HG02938 (cell line): ENCODE results near the gene ARMC6.
"Not testable (repeated sequence)": the region's sequence is repeated elsewhere in the genome, so short reads cannot be mapped to it uniquely, and the experiment has no call there.

ENCODE experiments used
- ATAC-seq: cut with Tn5 transposase; IDR thresholded peaks from one replicate; pipeline ENCODE4 v1.9.1; 2021; ENCODE audit warnings: mild to moderate bottlenecking, moderate library complexity; ENCODE audit not compliant: unreplicated experiment

Gene ARMC6

DNA sequence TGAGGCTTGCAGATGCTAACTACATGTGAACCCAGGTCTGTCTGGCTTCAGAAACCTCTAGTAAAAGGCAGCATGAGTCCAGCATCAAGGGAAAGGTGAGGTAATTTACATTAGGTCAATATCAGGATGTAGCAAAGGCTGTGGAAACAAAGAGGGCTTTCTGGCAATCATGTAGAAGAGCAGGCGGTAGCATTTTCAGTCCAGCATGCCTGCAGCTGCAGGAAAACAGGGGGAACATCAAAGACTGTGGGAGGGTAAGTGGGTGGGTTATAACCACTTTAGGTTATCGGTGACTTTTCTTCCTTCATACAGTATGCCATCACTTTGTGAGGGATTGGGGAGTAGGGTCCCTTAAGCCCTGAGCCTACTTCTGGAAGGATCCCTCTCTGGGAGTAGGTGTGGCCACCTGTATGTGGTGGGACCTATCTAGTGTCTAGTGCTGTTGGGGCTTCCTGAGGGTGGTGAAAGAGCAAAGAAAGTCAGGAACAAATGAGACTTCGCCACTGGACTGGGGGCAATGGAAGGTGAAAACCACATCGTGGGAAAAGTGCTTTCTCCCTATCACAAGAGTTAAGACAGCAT is 10.9 kb upstream of the ARMC6 start:
- no peak for ATAC-seq

DNA sequence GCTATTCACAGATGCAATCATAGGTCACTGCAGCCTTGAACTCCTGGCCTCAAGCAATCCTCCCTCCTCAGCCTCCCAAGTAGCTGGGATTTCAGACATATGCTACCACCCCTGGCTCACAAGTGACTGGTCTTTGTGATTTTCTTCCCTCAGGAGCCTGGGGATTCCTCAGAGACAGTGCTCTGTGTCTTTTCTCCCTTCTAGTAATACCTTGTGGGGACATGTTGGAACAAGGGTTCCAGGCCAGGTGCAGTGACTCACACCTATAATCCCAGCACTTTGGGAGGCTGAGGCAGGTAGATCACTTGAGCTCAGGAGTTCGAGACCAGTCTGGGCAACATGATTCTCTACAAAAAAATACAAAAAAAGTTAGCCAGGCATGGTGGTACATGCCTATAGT is 10.0 kb upstream of the ARMC6 start:
- not testable (repeated sequence) for ATAC-seq

DNA sequence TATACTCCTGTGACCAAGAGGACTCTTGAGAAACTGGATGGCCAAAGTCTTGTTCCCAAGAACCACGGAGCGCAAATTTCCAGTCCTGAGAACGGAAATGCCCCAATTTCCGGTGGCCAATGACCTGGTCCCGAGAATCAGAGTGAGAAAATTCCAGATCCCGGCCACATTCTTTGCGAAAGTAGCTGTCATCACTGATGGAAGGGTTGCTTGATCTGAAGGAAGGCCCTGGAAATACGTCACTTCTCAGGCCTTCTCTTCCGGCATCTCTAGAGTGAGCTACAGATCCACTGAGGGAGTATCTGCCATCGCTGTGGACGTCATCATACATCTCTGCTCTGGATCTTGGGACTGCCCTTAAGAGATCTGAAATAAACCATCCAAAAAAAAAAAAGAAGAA is 7.5 kb upstream of the ARMC6 start:
- no peak for ATAC-seq

DNA sequence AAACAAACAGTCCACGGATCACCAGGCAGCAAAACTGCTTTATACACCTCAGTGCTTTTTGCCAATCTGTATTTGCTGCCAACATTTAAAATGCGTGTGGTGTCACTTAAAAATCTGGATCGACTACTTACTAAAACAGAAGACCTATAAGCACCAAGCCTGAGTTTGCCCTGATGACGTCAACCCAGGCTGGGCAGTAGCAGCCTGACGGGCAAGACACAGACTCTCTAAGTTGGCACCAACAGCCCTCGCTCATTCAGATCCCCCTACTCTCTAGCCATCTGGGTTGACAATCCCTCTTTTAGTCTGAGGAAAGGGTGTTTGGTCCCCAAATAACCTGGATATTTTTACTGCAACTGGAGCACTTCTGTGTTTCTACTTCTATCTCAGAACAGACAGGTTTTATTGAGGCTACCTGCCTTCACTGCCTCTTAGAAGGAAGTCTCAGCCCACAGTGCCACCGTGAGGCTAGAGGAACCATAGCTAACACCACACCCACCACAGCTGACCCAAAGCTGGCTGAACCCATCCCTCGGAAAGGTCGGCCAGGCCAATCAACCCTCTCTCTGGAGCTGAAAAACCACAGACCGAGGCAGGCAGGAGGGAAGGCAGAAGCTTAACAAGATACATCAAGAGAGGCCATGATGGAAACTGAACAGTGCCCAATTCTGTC is 7.0 kb upstream of the ARMC6 start:
- ATAC-seq: no peak

DNA sequence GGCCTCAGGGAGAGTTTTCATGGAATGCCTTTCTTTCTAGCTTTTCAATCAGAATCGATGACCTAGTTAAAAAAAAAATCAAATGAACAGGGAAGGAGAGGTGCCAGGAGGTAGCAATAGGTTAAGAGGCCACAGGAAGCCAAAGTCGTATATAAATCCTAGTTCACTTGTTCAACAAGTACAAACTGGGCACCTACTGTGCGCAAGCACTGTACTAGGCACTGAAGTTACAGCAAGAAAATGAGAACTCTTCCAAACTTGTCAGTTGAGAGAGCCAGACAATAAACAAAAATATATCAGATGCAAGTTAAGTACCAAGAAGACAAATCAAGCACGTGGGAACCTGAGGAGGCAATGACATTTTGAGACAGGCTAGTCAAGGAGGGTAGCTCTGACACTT is 6.2 kb upstream of the ARMC6 start:
- ATAC-seq: no peak

DNA sequence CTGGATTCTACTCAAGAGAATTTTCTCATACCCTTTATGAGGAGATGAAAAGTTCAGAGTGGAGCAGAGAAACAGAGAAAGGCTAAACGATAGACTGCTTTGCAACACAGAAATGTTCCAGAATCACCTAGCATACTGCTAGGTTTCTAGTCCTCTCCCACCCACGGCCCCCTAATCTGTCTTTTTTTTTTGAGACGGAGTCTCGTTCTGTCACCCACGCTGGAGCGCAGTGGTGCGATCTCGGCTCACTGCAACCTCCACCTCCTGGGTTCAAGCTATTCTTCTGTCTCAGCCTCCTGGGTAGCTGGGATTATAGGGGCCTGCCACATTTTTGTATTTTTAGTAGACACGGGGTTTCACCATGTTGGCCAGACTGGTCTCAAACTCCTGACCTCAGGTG is 4.9 kb upstream of the ARMC6 start:
- ATAC-seq: no peak

DNA sequence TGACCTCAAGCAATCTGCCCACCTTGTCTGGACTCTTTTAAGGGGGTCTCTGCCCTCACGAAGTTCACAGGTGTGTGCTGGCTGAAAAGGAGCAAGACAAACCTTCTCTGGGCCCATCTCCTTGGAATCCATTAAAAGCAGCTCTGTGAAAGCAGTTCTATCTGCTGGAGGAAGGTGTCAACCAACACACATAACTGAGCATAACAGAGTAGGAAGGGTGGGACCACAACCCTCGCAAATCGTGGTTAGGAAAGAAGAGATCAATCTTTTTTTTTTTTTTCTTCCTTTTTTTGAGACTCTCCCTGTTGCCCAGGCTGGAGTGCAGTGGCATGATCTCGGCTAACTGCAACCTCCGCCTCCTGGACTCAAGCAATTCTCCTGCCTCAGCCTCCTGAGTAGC is 1.5 kb upstream of the ARMC6 start:
- no peak for ATAC-seq

DNA sequence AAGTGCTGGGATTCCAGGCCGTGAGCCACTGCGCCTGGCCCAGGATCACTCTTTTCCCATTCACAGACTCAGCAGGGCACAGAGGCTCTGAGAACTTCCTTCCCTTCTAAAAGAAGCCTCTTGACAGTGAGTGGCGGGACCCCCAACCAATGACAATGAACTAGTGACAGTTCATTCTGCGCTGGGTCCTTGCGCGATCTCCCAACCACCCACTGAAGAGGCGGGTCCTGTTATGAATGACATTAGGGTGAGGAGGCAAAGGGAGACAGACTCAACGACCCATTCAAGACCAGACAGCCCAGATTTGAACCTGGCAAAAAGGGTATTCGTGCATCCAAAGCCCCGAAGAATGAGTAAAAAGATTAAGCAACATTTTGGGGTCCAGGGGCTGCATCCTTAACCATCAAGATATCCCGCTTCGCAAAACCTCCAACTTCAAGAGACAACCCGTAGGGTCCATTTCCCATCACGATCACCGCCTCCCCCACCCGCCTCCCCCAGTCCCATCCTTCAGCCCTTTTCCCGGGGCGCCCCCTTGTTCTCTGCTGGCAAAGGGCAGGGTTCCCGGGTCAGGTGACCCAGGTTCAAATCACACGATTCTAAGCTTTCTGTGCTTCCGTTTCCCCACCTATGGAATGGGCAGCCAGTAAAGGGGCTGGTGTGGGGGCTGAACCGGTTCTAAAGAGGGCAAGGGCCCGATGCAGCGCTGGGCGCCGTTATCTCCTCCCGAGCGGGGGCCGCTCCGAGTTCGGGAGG is 805 bp upstream of the ARMC6 start:
- ATAC-seq: peak; percentile 35

DNA sequence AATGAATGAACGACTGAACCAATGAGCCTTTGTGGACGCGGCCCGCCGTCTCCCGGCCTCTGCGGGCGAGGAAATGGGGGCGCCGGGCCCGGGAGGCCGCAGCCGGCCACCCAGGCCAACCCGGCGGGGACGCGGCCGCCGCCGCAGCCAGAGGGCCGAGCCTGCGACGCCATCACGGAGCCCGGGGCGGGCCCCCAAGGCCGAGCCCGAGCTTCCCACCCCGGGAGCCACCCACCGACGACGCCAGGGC is 302 bp upstream of the ARMC6 start:
- ATAC-seq: peak; percentile 6

DNA sequence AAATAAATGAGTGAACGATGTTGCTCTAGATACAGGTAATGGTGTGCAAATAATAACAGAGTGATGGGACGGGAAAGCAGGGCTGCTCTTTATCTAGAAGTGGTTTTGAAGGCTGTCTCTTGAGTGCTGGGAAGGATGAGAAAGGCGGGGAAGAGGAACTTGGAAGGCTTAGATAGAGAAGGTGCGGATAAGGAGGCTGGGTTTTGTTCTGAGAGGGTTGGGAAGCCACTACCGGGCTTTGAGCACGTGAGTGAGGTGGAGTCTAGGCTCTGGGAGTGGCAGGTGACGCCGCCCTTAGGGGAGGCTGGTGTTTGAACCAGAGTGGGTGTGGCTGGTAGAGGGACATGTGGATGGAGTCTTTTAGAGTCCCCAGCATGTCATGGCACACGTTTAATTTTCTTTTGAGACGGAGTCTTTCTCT is 811 bp downstream of the ARMC6 start:
- ATAC-seq: peak; percentile 44

DNA sequence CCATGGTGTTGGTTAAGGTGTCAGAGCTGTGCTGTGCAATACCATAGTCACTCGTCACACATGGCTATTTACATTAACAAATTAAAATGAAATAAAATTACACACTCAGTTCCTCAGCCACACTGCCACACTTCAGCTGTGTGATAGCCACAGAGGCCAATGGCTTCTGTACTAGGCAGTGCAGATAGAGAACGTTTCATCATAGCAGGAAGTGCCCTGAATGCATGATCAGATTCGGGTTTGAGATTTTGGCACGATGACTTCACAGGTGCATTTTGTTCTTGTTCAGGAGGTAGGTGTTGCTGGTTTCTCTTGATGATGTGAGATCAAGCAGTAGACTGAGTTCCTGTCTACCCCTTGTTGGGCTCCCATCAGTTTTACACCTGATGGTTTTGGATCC is 6.5 kb downstream of the ARMC6 start:
- no peak for ATAC-seq

DNA sequence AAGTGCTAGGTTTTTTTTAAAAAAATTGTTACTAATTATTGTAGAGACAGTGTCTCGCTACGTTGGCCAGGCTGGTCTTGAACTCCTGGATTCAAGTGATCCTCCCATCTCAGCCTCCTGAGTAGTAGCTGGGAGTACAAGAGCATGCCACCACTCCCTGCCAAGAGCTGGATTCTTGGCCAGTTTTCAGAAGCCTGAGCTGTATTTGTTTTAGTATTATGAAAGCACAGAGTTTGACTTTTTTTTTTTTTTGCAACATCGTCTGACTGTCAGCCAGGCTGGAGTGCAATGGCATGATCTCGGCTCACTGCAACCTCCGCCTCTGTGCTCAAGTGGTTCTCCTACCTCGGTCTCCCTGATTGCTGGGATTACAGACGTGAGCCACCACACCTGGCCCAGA is 7.0 kb downstream of the ARMC6 start:
- no peak for ATAC-seq

DNA sequence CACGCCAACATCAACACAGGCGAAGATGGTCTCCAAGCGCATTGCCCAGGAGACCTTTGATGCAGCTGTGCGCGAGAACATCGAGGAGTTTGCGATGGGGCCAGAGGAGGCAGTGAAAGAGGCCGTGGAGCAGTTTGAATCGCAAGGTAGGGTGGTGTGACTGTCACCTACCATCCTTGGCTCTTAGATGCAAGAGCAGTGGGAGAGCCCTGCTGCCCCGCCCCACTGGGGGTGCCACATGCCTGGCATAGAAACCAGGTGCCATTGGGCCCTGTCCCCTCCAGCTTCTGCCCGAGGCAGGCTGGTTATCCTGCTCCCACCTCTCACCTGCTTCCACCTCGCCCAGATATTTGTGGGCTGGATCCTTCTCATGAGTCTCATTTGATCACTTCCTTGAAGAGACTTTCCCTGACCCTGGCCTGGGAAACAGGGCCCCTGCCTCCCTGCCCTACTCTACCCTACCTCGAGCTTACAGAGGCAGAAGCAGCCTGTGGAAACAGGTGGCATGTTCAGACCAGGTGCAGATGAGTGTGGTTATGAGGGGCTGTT is 9.4 kb downstream of the ARMC6 start:
- ATAC-seq: no peak

DNA sequence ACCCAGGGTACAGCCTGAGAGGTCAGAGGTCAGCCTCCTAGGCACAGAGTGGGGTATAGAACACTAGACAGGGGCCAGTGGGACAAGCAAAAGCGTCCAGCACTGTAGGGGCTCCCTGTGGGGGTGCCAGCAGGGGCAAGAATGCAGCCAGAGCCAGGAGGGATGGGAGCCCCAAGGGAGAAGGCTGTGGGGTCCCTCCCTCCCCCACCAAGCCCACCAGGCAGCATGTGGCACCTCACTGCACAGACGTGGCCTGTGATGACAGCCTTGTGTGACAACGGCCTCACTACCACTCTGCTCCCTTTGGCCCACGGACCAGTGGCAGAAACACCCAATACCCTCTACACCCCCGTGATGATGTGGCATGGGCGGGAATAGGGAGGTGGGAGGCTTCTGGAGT is 10.1 kb downstream of the ARMC6 start:
- no peak for ATAC-seq

DNA sequence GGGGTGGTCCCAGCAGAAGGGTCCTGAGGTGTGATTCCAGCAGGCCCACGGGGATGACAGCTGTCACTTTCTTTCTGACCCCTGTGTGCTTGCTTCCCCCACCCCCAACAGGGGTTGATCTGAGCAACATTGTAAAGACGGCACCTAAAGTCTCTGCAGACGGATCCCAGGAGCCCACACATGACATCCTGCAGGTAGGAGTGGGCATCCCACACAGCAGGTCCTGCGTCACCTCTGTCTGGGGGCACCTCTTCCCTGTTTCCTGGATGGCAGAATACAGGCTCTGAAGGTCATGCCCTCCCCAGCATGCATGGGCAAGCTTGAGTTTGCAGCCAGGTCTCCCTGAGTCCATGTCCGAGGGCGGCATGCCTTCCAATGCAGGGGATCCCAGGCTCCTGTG is 10.5 kb downstream of the ARMC6 start:
- ATAC-seq: no peak

DNA sequence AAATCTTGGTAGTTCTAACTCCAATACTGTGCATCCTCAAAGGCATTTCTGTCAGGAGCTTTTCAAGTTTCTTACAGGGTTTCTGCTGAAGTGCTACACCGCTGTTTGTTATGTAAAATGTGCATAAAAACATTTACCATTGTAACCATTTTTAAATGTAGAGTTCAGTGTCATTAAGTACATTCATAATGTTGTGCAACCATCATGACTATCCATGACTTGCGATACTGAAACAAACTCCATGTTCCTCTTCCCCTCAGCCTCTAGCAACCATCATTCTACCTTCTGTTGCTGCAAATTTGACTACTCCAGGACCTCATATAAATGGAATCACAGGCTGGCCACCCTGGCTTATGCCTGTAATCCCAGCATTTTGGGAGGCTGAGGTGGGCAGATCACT is 16.0 kb downstream of the ARMC6 start:
- ATAC-seq: no peak

DNA sequence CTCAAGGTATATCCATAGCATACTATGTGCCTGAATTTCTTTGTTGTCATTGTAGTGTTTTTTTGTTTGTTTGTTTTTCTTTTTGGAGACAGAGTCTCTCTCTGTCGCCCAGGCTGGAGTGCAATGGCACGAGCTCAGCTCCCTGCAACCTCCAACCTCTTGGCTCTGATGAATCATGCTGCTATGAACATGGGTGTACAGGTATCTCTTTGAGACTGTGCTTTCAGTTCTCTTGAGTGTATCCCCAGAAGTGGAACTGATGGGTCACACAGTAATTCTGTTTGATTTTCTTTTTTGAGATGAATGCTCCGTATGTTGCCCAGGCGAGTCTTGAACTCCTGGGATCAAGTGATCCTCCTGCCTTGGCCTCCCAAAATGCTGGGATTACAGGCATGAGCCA is 16.7 kb downstream of the ARMC6 start:
- no peak for ATAC-seq

DNA sequence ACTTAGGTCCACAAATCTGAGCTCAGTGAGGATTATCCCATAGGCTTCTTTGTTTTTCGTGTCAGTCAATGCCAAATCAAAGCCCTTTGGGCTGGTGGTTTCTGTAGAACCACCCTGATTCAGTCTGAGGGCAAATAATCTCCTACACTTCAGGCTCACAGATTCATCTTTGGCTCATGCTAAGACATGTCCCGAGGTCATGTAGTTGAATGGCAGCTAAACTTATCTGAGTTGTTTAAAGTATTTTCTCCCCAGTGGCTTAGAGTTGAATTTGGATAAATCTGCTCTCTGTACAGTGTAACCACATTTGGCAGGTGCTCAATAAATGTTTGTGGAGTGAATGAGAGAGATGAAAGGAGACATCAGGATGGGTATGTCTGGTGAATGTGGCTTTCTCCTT is 17.3 kb downstream of the ARMC6 start:
- ATAC-seq: no peak

DNA sequence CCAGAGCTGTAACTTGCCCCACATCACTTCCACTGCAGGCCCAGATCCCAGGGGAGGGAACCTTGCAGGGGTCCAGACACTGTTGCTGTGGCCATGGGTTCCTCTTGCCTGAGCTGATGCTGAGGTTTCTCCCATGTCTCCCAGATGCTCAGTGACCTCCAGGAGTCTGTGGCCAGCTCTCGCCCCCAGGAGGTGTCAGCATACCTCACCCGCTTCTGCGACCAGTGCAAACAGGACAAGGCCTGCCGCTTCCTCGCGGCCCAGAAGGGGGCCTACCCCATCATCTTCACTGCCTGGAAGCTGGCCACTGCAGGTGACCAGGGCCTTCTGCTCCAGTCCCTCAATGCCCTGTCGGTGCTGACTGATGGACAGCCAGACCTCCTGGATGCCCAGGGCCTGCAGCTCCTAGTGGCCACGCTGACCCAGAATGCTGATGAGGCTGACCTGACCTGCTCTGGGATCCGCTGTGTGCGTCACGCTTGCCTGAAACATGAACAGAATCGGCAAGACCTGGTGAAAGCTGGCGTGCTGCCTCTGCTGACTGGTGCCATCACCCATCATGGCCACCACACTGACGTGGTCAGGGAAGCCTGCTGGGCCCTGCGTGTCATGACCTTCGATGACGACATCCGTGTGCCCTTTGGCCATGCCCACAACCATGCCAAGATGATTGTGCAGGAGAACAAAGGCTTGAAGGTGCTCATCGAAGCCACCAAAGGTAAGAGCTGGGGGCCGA is 18.2 kb downstream of the ARMC6 start:
- ATAC-seq: no peak

DNA sequence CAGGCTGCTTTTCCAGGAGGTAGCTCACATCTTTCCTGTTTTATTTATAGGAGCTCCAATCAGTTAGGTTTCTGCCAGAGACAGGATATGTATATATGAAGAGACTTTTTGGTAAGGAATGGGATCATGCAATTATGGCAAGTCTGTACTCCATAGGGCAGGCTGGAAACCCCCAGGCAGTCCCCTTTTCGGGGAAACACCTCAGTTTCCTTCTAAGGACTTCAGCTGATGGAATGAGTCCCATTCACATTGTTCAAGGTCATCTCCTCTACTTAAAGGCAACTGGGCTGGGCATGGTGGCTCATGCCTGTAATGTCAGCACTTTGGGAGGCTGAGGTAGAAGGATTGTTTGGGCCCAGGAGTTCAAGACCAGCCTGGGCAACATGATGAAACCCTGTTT is 19.5 kb downstream of the ARMC6 start:
- no peak for ATAC-seq

DNA sequence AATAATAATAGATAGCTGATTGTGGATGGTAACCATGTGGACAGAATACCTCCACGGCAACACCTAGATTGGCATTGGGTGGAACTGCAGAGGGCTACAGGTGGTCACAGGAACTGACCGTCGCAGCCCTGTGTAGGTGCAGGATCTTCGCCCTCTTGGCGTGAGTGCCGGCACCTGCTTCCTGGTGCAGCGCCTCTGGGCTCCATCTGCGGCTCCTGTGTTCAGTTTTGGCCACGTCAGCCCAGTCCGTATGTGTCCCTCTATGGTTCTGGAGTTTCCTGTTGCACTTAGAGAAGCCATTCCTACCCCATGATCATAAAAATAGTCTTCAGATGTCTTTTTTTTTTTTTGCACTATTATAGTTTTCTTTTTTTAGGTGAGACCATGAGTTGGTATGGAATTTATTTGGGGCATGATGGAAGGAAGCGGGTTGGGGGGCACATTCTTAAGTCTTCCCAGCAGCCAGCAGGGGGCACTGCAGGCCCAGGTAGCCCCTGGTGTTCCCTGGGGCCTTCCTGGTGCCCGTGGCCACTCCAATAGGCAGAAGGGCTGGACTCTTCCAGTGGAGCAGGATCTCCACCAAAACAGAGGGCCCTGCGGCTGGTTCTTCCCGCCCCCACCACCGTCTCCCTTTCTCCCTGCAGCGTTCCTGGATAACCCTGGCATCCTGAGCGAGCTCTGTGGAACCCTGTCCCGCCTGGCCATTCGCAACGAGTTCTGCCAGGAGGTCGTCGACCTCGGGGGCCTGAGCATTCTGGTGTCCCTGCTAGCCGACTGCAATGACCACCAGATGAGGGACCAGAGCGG is 20.3 kb downstream of the ARMC6 start:
- no peak for ATAC-seq
